Panc1 (cell line): ENCODE results near the gene HCRTR1. TPM values are rescaled to one million over a fixed set of nuclear protein-coding genes. Genes with fewer than 3 reads are reported as not detected.

Experiments used
- ATAC-seq: fragments of 200-7000 bp; cut with Tn5 transposase; 2 replicates; pipeline ENCODE4 v1.9.1; 2020; ENCODE audit warnings: mild to moderate bottlenecking, moderate library complexity
- BruUV-seq: library from RNA; stranded (reverse); fragments of 400-500 nt; replicated peaks from 2 replicates; lab custom pipeline; 2021; lab: Mats Ljungman, UMichigan
- CTCF ChIA-PET: fragments of 300-600 bp; sonication (Branson Sonifier 250); formaldehyde crosslinking; loops from one replicate; lab custom pipeline; 2022; ENCODE audit warnings: antibody characterized with exemption; lab: Charles Lee
- POLR2A ChIA-PET: fragments of 300-600 bp; sonication (Branson Sonifier 250); formaldehyde crosslinking; loops from one replicate; lab custom pipeline; 2022; ENCODE audit warnings: antibody characterized with exemption; lab: Charles Lee
- DNase-seq: peaks from one replicate; pipeline ENCODE4 v3.0.0-alpha.2; 2010; ENCODE audit warnings: low read depth, low spot score
- H3K27ac ChIP-seq: 2 replicates; pipeline ENCODE4 v1.5.1; 2011; ENCODE audit warnings: mild to moderate bottlenecking, low read length, inconsistent platforms
- H3K27me3 ChIP-seq: fragments of 200-500 bp; sonication (Bioruptor generic); 2 replicates; pipeline ENCODE4 v1.6.0; 2014; ENCODE audit warnings: low read length, inconsistent platforms; ENCODE audit not compliant: control insufficient read depth, insufficient read depth
- H3K36me3 ChIP-seq: fragments of 200-500 bp; sonication (Bioruptor generic); 2 replicates; pipeline ENCODE4 v1.5.1; 2014; ENCODE audit warnings: inconsistent platforms, mild to moderate bottlenecking, low read length, moderate library complexity; ENCODE audit not compliant: control insufficient read depth, insufficient read depth
- H3K4me1 ChIP-seq: 2 replicates; pipeline ENCODE4 v1.5.1; 2011; ENCODE audit warnings: inconsistent platforms, mild to moderate bottlenecking, low read length, moderate library complexity; ENCODE audit not compliant: control insufficient read depth, insufficient read depth
- H3K4me3 ChIP-seq, 2 experiments: 2 replicates each; pipeline ENCODE4 v1.5.1; 2011 to 2012; ENCODE audit warnings: low read depth in 2 of 2, low read length in 2 of 2, mild to moderate bottlenecking in 2 of 2, inconsistent platforms in 1 of 2, moderate library complexity in 1 of 2
- H3K9me3 ChIP-seq: fragments of 200-500 bp; sonication (Bioruptor generic); 2 replicates; pipeline ENCODE4 v1.5.1; 2014; ENCODE audit warnings: low read depth, mild to moderate bottlenecking, inconsistent platforms, low read length, moderate library complexity; ENCODE audit not compliant: control insufficient read depth, insufficient read depth
- POLR2AphosphoS5 ChIP-seq: IDR thresholded peaks from 2 replicates; pipeline ENCODE4 v1.6.1; 2012; ENCODE audit warnings: mild to moderate bottlenecking, low read depth, low read length, moderate library complexity
- REST ChIP-seq, 2 experiments: IDR thresholded peaks; 2 replicates each; pipeline ENCODE4 v1.6.1; 2011 to 2012; ENCODE audit warnings: low read depth in 2 of 2, control low read depth in 1 of 2, low read length in 1 of 2, mild to moderate bottlenecking in 1 of 2, moderate library complexity in 1 of 2; ENCODE audit not compliant: insufficient read depth in 1 of 2
- SIN3A ChIP-seq: IDR thresholded peaks from 2 replicates; pipeline ENCODE4 v1.6.1; 2012; ENCODE audit warnings: low read depth, mild to moderate bottlenecking, low read length, moderate library complexity, borderline replicate concordance; ENCODE audit not compliant: insufficient read depth
- TCF7L2 ChIP-seq: IDR thresholded peaks from 2 replicates; pipeline ENCODE4 v1.6.1; 2011; ENCODE audit warnings: mild to moderate bottlenecking, low read depth, low read length, inconsistent platforms
- in situ Hi-C: cut with HindIII; loops from 2 replicates; pipeline ENCODE4 v1.10.0; 2016; ENCODE audit warnings: low sequenced_read_pairs, low pct_unique_long_range_greater_than_20kb
- intact Hi-C: fragments of 100-400 bp; cut with micrococcal nuclease; formaldehyde crosslinking; loops from one replicate; pipeline ENCODE4 v1.10.0; 2022; ENCODE audit not compliant: unreplicated experiment
- total RNA-seq: library from RNA; stranded (reverse); gene quantifications from one replicate; pipeline ENCODE4 v1.2.1, GENCODE V29; 2021; ENCODE audit not compliant: unreplicated experiment
- TF ChIP-seq, protein P1 (sequence below): fragments of 450-650 bp; IDR thresholded peaks from 2 replicates; pipeline ENCODE4 v1.5.1; 2017; ENCODE audit warnings: mild to moderate bottlenecking

Gene HCRTR1
- total RNA-seq, 1 experiment from 2014 or later, result 0.18 TPM

DNA sequence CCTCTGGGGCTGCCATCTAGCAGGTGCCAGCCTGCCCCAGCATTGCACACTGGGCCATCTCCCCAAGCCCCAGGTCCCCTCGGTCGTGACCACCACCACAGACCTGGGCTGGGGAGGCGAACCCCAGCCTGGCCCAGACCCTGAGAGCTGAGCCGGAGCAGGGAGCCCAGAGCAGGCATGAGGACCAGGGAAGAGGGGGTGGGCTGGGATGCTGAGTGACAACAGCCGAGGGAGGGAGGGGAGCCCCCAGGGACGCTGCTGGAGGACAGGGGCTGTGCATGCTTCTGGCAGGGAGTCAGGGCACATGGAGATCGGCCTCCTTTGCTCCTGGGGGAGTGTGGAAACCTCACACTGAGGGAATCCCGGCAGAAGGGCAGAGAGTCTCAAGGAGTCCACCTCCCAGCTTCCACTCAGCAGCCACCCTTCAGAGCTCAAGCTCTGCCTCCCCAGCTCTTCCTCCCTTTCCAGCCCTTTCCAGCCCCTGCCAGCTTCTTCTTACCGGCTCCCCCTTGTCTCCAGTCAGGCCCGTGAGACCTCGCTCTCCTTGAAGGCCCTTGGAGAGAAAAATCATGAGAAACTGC, 50.9 kb downstream of the HCRTR1 start:
- in situ Hi-C loops (no loop called here), intact Hi-C loops (loop anchor here (10.0 kb wide), 1 partner anchor 76 kb away; no protein-coding TSS in a partner anchor)
- H3K27ac ChIP-seq, result no peak overlapping the region
- no TSS peak for BruUV-seq
- ATAC-seq, result no peak
- H3K36me3 ChIP-seq, result no peaks in the 10 kb centered on the region
- ChIA-PET CTCF (interaction anchor here (1.1 kb wide), 1 partner anchor 120 kb away, joined by 3 read pairs; no protein-coding TSS in a partner anchor), POLR2A (no interaction called here)
- no peaks in the 10 kb centered on the region for H3K9me3 ChIP-seq
- H3K4me3 ChIP-seq, result no peak overlapping the region
- H3K27me3 ChIP-seq, result no peaks in the 10 kb centered on the region
- TF ChIP-seq, protein P1, sequence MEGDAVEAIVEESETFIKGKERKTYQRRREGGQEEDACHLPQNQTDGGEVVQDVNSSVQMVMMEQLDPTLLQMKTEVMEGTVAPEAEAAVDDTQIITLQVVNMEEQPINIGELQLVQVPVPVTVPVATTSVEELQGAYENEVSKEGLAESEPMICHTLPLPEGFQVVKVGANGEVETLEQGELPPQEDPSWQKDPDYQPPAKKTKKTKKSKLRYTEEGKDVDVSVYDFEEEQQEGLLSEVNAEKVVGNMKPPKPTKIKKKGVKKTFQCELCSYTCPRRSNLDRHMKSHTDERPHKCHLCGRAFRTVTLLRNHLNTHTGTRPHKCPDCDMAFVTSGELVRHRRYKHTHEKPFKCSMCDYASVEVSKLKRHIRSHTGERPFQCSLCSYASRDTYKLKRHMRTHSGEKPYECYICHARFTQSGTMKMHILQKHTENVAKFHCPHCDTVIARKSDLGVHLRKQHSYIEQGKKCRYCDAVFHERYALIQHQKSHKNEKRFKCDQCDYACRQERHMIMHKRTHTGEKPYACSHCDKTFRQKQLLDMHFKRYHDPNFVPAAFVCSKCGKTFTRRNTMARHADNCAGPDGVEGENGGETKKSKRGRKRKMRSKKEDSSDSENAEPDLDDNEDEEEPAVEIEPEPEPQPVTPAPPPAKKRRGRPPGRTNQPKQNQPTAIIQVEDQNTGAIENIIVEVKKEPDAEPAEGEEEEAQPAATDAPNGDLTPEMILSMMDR, result no peak
- DNase-seq, result no peak
- H3K4me1 ChIP-seq, result peaks cover 43% of the 10 kb centered on the region

GRCh38 chr1:31669433-31669785, 51.9 kb downstream of the HCRTR1 start:
- BruUV-seq, result no TSS peak
- no peaks in the 10 kb centered on the region for H3K27me3 ChIP-seq
- ATAC-seq (no peak), DNase-seq (no peak)
- in situ Hi-C loops, result no loop called here
- ChIA-PET CTCF (interaction anchor here (0.6 kb wide), 1 partner anchor 120 kb away, joined by 4 read pairs; no protein-coding TSS in a partner anchor), POLR2A (interaction anchor here (0.6 kb wide), 1 partner anchor 91 kb away, joined by 3 read pairs; no protein-coding TSS in a partner anchor)
- H3K27ac ChIP-seq, result peak overlapping the region; percentile 52; the same call in 1 of the 2 replicates
- H3K36me3 ChIP-seq, result no peaks in the 10 kb centered on the region
- peaks cover 39% of the 10 kb centered on the region for H3K4me1 ChIP-seq
- no peak for TF ChIP-seq TCF7L2
- no peak for TF ChIP-seq POLR2AphosphoS5
- TF ChIP-seq SIN3A, result no peak
- TF ChIP-seq, protein P1, result no peak
- no peak for TF ChIP-seq REST (IDR thresholded peaks at IDR 0.05; ENCODE audit: insufficient read depth in 1 of 2, low read depth in 2 of 2, low read length in 1 of 2)
- H3K4me3 ChIP-seq, result no peak overlapping the region
- intact Hi-C loops, result loop anchor here (10.0 kb wide), 1 partner anchor 75 kb away; no protein-coding TSS in a partner anchor
- H3K9me3 ChIP-seq, result no peaks in the 10 kb centered on the region
